GM12864 (cell line): Measurements from ENCODE around the gene RHPN2.

Experiments
- DNase-seq: peaks from one replicate; pipeline ENCODE4 v3.0.0-alpha.2; 2011; ENCODE audit warnings: low read depth
- H3K4me3 ChIP-seq: 2 replicates; pipeline ENCODE4 v1.5.1; 2011; ENCODE audit warnings: mild to moderate bottlenecking, low read depth, low read length, control low read depth
- TF ChIP-seq, protein P1 (sequence below): IDR thresholded peaks from 2 replicates; pipeline ENCODE4 v1.5.1; 2011; ENCODE audit warnings: low read depth, mild to moderate bottlenecking, moderate library complexity, low read length, control low read depth, inconsistent platforms; ENCODE audit errors: missing control alignments

Gene RHPN2

DNA sequence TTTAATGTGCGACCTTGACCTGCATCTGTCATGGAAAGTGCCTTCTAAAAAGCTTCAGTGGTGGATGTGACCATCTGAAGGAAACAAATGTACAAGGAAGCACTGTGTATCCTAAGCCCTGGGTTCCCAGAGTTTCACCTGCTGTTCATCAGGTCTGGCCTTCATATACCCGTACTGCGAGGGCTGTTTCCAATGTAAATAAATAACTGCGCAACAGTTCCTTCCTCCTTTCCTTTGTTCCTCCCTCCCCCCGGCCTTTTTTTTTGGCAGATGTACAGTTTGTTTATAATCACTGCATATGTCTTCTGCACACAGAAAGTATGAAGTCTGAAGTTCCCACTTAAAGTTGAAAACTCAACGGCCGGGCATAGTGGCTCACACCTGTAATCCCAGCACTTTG, 87.4 kb downstream of the RHPN2 start:
- TF ChIP-seq, protein P1, sequence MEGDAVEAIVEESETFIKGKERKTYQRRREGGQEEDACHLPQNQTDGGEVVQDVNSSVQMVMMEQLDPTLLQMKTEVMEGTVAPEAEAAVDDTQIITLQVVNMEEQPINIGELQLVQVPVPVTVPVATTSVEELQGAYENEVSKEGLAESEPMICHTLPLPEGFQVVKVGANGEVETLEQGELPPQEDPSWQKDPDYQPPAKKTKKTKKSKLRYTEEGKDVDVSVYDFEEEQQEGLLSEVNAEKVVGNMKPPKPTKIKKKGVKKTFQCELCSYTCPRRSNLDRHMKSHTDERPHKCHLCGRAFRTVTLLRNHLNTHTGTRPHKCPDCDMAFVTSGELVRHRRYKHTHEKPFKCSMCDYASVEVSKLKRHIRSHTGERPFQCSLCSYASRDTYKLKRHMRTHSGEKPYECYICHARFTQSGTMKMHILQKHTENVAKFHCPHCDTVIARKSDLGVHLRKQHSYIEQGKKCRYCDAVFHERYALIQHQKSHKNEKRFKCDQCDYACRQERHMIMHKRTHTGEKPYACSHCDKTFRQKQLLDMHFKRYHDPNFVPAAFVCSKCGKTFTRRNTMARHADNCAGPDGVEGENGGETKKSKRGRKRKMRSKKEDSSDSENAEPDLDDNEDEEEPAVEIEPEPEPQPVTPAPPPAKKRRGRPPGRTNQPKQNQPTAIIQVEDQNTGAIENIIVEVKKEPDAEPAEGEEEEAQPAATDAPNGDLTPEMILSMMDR: no peak
- no peak overlapping the region for H3K4me3 ChIP-seq
- DNase-seq: no peak

DNA sequence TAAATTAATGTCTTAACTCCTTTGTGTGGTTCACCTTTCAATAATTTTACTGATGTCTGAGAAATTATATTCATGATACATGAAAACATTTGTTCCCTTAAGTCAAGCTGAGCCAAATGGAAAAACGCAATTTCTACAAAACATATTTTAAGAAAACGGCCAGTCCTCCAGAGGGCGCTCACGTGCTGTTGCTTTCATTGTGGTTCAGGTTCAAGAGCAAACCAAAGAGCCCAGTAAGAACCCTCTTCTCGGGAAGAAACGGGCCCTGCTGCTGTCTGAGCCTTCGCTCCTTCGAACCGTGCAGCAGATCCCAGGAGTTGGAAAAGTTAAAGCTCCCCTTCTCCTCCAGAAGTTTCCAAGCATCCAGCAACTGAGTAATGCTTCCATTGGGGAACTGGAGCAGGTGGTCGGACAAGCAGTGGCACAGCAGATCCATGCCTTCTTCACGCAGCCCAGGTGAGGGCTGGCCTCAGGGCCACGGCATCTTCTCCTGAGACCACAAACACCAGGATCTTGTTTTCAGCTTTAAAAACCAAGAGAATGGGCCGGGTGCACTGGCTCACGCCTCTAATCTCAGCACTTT, 88.4 kb downstream of the RHPN2 start:
- no peak overlapping the region for H3K4me3 ChIP-seq
- TF ChIP-seq, protein P1: peak; percentile 80
- DNase-seq: peak; percentile 27

DNA sequence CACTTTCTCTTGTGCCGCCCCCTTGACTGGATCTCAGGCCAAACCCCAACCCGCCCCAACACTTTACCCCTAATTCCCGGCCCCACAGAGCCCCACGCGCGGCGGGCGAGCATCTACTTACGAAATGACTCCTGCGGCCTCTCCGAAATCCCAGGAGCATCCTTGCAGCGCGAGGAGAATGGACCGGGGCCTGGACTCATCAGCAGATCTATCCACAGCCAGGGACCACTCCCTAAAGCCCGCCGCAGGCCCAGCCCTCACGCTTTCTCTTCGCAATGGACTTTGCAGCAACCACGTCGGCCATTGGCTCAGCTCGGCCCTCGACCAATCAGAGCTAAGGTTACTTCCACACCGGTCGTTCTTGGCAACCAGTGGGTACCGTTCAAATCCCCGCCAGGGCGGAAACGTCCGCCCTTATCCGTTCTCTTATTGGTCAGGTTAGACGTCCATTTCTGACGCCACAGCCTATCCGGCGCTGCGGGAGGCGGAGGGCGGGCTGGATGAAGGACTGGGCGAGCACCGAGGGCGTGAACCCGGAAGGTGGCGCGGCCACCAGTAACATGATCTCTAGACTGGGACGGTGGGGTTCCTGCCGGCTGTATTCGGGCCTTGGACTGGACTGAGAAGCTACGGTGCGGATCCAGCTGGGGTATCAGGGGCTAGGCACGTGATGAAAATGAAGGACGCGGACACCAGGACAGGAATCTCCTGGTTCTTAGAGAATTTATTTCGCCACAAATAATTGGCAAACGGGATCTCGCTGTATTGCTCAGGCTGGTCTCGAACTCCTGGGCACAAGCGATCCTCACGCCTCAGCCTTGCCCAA, 92.8 kb downstream of the RHPN2 start, which contains the start of the genes CEP89 and FAAP24:
Gene CEP89, minus strand, starts transcription at position 244 of the 826 bp plus-strand sequence. Its CDS starts 84 bp downstream, at position 160.
Gene FAAP24, plus strand, starts transcription at position 528 of the 826 bp plus-strand sequence. CDS start 955 bp downstream, outside the sequence.
- peak within 1 kb of the TSS; percentile 62 for H3K4me3 ChIP-seq
- peak; percentile 99 for DNase-seq
- TF ChIP-seq, protein P1: no peak

DNA sequence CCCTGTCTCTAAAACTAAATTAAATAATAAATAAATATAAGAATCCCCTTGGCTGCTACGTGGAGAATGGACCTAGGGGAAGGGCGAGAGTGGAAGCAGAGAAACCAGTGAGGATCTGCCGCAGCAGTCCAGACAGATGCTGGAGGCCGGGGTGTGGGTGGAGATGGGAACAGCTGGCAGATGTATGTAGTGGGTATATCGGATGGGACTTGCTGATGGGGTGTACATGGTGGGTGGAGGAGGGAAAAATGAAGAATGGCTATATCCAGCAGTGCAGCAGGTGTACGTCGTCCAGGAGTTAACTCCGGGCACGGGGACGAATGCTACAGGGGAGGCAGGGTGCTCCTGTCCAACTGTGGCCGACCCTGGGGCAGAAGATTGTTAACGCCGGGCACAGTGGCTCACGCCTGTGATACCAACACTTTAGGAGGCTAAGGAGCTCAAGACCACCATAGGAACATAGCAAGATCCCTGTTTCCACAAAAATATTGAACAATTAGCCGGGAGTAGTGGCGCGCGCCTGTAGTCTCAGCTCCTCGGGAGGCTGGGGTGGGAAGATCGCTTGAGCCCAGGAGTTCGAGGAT, 93.6 kb downstream of the RHPN2 start:
- peak overlapping the region; percentile 62 for H3K4me3 ChIP-seq
- DNase-seq: no peak
- TF ChIP-seq, protein P1: no peak

DNA sequence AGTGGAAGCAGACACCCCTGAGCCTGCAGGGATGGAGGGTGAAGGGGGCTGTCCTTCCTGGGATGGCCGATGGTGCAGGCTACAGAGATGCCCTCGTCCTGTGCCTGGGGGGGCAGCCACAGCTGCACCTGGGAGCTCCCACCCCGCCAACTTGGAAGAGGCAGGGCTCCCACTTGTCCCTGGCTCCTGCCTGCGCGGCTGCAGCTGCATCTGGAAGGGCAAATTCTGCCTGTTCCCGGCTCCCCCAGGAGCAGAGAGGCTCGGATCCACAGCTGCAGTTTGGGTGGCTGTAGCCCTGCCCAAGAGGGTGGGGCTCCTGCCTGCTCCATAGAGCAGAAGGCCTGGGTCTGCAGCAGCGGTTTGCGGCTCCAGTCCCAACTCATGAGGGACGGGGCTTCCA, 95.1 kb downstream of the RHPN2 start:
- no peak overlapping the region for H3K4me3 ChIP-seq
- no peak for DNase-seq
- TF ChIP-seq, protein P1: no peak

DNA sequence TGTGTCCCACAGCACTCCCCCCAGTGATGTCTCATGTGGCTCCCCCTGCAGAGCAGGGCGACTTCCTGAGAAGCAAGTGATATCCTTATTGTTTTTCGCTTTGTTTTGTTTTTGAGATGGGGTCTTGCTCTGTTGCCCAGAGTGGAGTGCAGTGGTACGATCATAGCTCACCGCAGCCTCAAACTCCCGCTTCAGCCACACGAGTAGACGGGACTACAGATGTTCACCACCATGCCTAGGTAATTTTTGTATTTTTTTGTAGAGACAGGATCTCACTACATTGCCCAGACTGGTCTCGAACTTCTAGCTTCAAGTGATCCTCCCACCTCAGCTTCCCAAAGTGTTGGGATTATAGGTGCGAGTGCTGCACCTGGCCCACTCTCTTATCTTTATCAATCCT, 97.9 kb downstream of the RHPN2 start:
- TF ChIP-seq, protein P1: no peak

More for the DNA sequence above, 97.9 kb downstream of the RHPN2 start:
- no peak for DNase-seq
- H3K4me3 ChIP-seq: no peak overlapping the region
